Measurements from ENCODE around the gene TRIM2. TPM values are rescaled to one million over a fixed set of nuclear protein-coding genes. Genes with fewer than 3 reads are reported as not detected.

The TRIM2 gene
- polyA plus RNA-seq, 1 donor (not counting 4 experiments of a cell fraction or from before 2014, with no cell fraction given), result 10.6 TPM

DNA sequence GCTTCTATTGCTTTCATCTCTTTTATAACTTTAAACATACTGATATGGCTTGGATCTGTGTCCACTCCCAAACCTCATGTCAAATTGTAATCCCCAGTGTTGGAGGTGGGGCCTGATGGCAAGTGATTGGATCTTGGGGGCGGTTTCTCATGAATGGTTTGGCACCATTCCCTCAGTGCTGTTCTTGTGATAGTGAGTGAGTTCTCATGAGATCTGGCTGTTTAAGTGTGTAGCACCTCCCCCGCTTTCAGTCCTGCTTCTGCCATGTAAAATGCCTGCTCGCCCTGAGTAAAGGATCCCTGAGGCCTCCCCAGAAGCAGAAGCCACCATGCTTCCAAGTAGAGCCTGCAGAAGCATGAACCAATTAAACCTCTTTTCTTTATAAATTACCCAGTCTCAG is 157.9 kb downstream of the TRIM2 start:
- dilution Hi-C loops (cut with MboI; ENCODE audit: extremely low pct_ligation_motif_present, low sequenced_read_pairs), result no loop called here

DNA sequence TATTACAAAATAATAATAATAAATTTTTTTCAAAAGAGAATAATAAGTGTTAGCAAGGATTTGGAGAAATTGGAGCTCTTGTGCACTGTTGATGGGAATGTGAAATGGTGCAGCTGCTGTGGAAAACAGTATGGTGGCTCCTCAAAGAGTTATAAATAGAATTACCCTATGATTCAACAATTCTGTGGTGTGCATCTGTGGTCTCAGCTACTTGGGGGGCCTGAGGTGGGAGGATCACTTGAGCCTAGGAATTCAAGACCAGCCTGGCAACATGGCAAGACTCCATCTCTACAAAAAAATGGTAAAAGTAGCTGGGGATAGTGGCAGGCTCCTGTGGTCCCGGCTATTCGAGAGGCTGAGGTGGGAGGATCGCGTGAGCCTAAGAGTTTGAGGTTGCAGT is 159.8 kb downstream of the TRIM2 start:
- H3K4me1 ChIP-seq (ENCODE audit: control insufficient read depth, extremely low read depth, insufficient read depth, low read length), result no peaks in the 10 kb centered on the region
- no peaks in the 10 kb centered on the region for H3K79me2 ChIP-seq (ENCODE audit: control insufficient read depth, insufficient read depth, low read length)
- peaks cover 0 to 4% of the 10 kb centered on the region in 2 experiments for H3K36me3 ChIP-seq (ENCODE audit: control insufficient read depth in 2 of 2, extremely low read depth in 1 of 2, insufficient read depth in 2 of 2, low read length in 2 of 2)
- dilution Hi-C loops (cut with MboI; ENCODE audit: extremely low pct_ligation_motif_present, low sequenced_read_pairs), result no loop called here
- no peaks in the 10 kb centered on the region for H4K20me1 ChIP-seq (ENCODE audit: control insufficient read depth, extremely low read depth, insufficient read depth, low read length)
- H3K27me3 ChIP-seq (ENCODE audit: control insufficient read depth, extremely low read depth, insufficient read depth, low read length), result no peaks in the 10 kb centered on the region
- H3K9me1 ChIP-seq (ENCODE audit: control insufficient read depth, extremely low read depth, insufficient read depth, low read length), result no peaks in the 10 kb centered on the region
- DNase-seq (ENCODE audit: low read depth, low spot score) (no peak), FAIRE-seq (no peak)
- no peak for TF ChIP-seq EZH2 (IDR thresholded peaks at IDR 0.05; ENCODE audit: low read length)
- TF ChIP-seq CTCF (optimal IDR thresholded peaks at IDR 0.05 in 1 of 3, IDR thresholded peaks at IDR 0.05 in 1 of 3, conservative IDR thresholded peaks at IDR 0.05 in 1 of 3; ENCODE audit: extremely low read depth in 1 of 3, insufficient read depth in 2 of 3, low read length in 3 of 3), result no peak
- H3K9me3 ChIP-seq (ENCODE audit: control insufficient read depth, low read depth, low read length), result no peaks in the 10 kb centered on the region
- H3K27ac ChIP-seq (ENCODE audit: control insufficient read depth, insufficient read depth, low read length), result no peak overlapping the region
- H2AFZ ChIP-seq (ENCODE audit: control insufficient read depth, low read length), result no peak overlapping the region
- no peak overlapping the region for H3K9ac ChIP-seq (ENCODE audit: control insufficient read depth, extremely low read depth, insufficient read depth, low read length)
- no peak overlapping the region for H3K4me3 ChIP-seq (ENCODE audit: control insufficient read depth in 2 of 3, extremely low read depth in 1 of 3, insufficient read depth in 2 of 3, low read depth in 1 of 3, low read length in 3 of 3)
- H3K4me2 ChIP-seq (ENCODE audit: control insufficient read depth, extremely low read depth, insufficient read depth, low read depth, low read length), result no peak overlapping the region

More for the DNA sequence above, 157.9 kb downstream of the TRIM2 start:
- H3K27me3 ChIP-seq (ENCODE audit: control insufficient read depth, extremely low read depth, insufficient read depth, low read length), result no peaks in the 10 kb centered on the region
- no peaks in the 10 kb centered on the region for H3K79me2 ChIP-seq (ENCODE audit: control insufficient read depth, insufficient read depth, low read length)
- no peak overlapping the region for H3K4me3 ChIP-seq (ENCODE audit: control insufficient read depth in 2 of 3, extremely low read depth in 1 of 3, insufficient read depth in 2 of 3, low read depth in 1 of 3, low read length in 3 of 3)
- DNase-seq (ENCODE audit: low read depth, low spot score) (no peak), FAIRE-seq (no peak)
- H3K27ac ChIP-seq (ENCODE audit: control insufficient read depth, insufficient read depth, low read length), result no peak overlapping the region
- H3K36me3 ChIP-seq (ENCODE audit: control insufficient read depth in 2 of 2, extremely low read depth in 1 of 2, insufficient read depth in 2 of 2, low read length in 2 of 2), result peaks cover 0 to 4% of the 10 kb centered on the region in 2 experiments
- H3K9me3 ChIP-seq (ENCODE audit: control insufficient read depth, low read depth, low read length), result no peaks in the 10 kb centered on the region
- H3K9me1 ChIP-seq (ENCODE audit: control insufficient read depth, extremely low read depth, insufficient read depth, low read length), result no peaks in the 10 kb centered on the region
- no peak overlapping the region for H3K4me2 ChIP-seq (ENCODE audit: control insufficient read depth, extremely low read depth, insufficient read depth, low read depth, low read length)
- no peaks in the 10 kb centered on the region for H4K20me1 ChIP-seq (ENCODE audit: control insufficient read depth, extremely low read depth, insufficient read depth, low read length)
- H3K9ac ChIP-seq (ENCODE audit: control insufficient read depth, extremely low read depth, insufficient read depth, low read length), result no peak overlapping the region
- H3K4me1 ChIP-seq (ENCODE audit: control insufficient read depth, extremely low read depth, insufficient read depth, low read length), result no peaks in the 10 kb centered on the region
- H2AFZ ChIP-seq (ENCODE audit: control insufficient read depth, low read length), result no peak overlapping the region
- TF ChIP-seq EZH2 (IDR thresholded peaks at IDR 0.05; ENCODE audit: low read length) (no peak), CTCF (optimal IDR thresholded peaks at IDR 0.05 in 1 of 3, IDR thresholded peaks at IDR 0.05 in 1 of 3, conservative IDR thresholded peaks at IDR 0.05 in 1 of 3; ENCODE audit: extremely low read depth in 1 of 3, insufficient read depth in 2 of 3, low read length in 3 of 3) (no peak)
